IMR-90 (cell line): ENCODE data around the gene FMN1.

Source experiments
- BHLHE40 ChIP-seq: fragments of 150-350 bp; IDR thresholded peaks from 2 replicates; pipeline ENCODE4 v1.6.1; 2016; ENCODE audit warnings: mild to moderate bottlenecking, low read depth, low read length
- CHD1 ChIP-seq: IDR thresholded peaks from 2 replicates; pipeline ENCODE4 v1.6.1; 2012; ENCODE audit warnings: low read depth, low read length, improper control_type of control experiment
- FOS ChIP-seq: fragments of 150-350 bp; IDR thresholded peaks from 2 replicates; pipeline ENCODE4 v1.6.1; 2016; ENCODE audit warnings: low read depth, low read length
- MAFK ChIP-seq: IDR thresholded peaks from 2 replicates; pipeline ENCODE4 v1.6.1; 2012; ENCODE audit warnings: low read depth, low read length, improper control_type of control experiment
- MAZ ChIP-seq: IDR thresholded peaks from 2 replicates; pipeline ENCODE4 v1.6.1; 2012; ENCODE audit warnings: low read depth, mild to moderate bottlenecking, low read length, improper control_type of control experiment, moderate library complexity, borderline replicate concordance
- MXI1 ChIP-seq: IDR thresholded peaks from 2 replicates; pipeline ENCODE4 v1.6.1; 2012; ENCODE audit warnings: low read depth, mild to moderate bottlenecking, low read length, moderate library complexity, borderline replicate concordance
- POLR2A ChIP-seq: IDR thresholded peaks from 2 replicates; pipeline ENCODE4 v1.6.1; 2012; ENCODE audit warnings: mild to moderate bottlenecking, low read depth, low read length
- RAD21 ChIP-seq: IDR thresholded peaks from 2 replicates; pipeline ENCODE4 v1.6.1; 2012; ENCODE audit warnings: low read length, improper control_type of control experiment
- RCOR1 ChIP-seq: IDR thresholded peaks from 2 replicates; pipeline ENCODE4 v1.6.1; 2012; ENCODE audit warnings: mild to moderate bottlenecking, low read length, improper control_type of control experiment; ENCODE audit not compliant: insufficient replicate concordance
- RFX5 ChIP-seq: IDR thresholded peaks from 2 replicates; pipeline ENCODE4 v1.8.0; 2012; ENCODE audit warnings: low read depth, mild to moderate bottlenecking, low read length, moderate library complexity
- SMC3 ChIP-seq: fragments of 150-350 bp; IDR thresholded peaks from 2 replicates; pipeline ENCODE4 v1.6.1; 2016; ENCODE audit warnings: low read depth, mild to moderate bottlenecking, antibody characterized with exemption, low read length, moderate library complexity
- TF ChIP-seq, protein P1 (sequence below): conservative IDR thresholded peaks from 2 replicates; pipeline ENCODE4 v1.5.1; 2012; ENCODE audit warnings: mild to moderate bottlenecking, low read depth, low read length, improper control_type of control experiment
- TF ChIP-seq, protein P2 (sequence below): fragments of 150-350 bp; IDR thresholded peaks from 2 replicates; pipeline ENCODE4 v1.6.1; 2017; ENCODE audit warnings: mild to moderate bottlenecking, antibody characterized with exemption, low read length, low read depth

DNA sequence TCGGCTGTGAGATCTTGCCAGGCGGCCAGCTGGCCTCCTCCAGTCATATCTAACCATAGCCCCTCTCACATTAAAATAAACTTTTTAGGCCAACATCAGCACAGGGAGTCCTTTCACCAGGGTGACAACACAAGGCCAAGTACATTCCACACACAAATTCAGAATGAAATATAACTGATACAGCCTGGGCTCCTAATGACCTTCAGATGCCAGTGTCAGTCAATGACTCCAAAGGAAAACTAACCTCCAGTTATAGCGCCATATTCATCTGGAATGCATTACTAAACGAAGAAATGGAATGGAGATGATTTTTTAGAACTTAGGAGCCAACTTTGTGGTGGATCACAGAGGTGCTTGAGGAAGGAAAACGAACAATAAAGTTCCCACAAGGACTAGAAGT lies 271.3 kb downstream of the FMN1 start:
- TF ChIP-seq, protein P1, sequence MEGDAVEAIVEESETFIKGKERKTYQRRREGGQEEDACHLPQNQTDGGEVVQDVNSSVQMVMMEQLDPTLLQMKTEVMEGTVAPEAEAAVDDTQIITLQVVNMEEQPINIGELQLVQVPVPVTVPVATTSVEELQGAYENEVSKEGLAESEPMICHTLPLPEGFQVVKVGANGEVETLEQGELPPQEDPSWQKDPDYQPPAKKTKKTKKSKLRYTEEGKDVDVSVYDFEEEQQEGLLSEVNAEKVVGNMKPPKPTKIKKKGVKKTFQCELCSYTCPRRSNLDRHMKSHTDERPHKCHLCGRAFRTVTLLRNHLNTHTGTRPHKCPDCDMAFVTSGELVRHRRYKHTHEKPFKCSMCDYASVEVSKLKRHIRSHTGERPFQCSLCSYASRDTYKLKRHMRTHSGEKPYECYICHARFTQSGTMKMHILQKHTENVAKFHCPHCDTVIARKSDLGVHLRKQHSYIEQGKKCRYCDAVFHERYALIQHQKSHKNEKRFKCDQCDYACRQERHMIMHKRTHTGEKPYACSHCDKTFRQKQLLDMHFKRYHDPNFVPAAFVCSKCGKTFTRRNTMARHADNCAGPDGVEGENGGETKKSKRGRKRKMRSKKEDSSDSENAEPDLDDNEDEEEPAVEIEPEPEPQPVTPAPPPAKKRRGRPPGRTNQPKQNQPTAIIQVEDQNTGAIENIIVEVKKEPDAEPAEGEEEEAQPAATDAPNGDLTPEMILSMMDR = no peak
- TF ChIP-seq, protein P2, sequence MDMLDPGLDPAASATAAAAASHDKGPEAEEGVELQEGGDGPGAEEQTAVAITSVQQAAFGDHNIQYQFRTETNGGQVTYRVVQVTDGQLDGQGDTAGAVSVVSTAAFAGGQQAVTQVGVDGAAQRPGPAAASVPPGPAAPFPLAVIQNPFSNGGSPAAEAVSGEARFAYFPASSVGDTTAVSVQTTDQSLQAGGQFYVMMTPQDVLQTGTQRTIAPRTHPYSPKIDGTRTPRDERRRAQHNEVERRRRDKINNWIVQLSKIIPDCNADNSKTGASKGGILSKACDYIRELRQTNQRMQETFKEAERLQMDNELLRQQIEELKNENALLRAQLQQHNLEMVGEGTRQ = no peak
- no peak for TF ChIP-seq RCOR1
- no peak for TF ChIP-seq MAZ
- no peak for TF ChIP-seq POLR2A
- TF ChIP-seq RAD21 = no peak
- no peak for TF ChIP-seq RFX5
- TF ChIP-seq BHLHE40 = no peak
- no peak for TF ChIP-seq SMC3
- TF ChIP-seq CHD1 = no peak
- no peak for TF ChIP-seq MAFK
- TF ChIP-seq FOS = no peak
- no peak for TF ChIP-seq MXI1
